ENCODE data around the gene VPS33B.
A peak's percentile ranks its signal among the peaks of the same experiment; 100 is the strongest.
"Not testable (repeated sequence)": the region's sequence is repeated elsewhere in the genome, so short reads cannot be mapped to it uniquely, and the experiment has no call there.

Gene VPS33B

DNA sequence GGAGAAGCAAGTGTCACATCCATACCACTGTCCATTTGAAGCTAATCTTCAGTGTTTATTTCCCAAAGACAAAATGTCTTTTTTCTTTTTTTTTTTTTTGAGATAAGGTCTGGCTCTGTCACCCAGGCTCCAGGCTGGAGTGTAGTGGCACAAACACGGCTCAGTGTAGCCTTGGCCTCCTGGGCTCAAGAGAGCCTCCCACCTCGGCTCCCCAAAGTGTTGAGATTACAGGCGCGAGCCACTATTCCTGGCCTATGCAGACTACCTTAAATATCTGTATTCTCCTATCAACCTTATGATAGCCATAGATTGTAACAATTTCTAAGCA lies 27.7 kb upstream of the VPS33B start:
- no peak overlapping the region for H3K4me3 ChIP-seq (ENCODE audit: low read depth, low read length)
- in situ Hi-C loops (cut with HindIII; ENCODE audit: low sequenced_read_pairs): no loop called here
- TF ChIP-seq, protein P1, sequence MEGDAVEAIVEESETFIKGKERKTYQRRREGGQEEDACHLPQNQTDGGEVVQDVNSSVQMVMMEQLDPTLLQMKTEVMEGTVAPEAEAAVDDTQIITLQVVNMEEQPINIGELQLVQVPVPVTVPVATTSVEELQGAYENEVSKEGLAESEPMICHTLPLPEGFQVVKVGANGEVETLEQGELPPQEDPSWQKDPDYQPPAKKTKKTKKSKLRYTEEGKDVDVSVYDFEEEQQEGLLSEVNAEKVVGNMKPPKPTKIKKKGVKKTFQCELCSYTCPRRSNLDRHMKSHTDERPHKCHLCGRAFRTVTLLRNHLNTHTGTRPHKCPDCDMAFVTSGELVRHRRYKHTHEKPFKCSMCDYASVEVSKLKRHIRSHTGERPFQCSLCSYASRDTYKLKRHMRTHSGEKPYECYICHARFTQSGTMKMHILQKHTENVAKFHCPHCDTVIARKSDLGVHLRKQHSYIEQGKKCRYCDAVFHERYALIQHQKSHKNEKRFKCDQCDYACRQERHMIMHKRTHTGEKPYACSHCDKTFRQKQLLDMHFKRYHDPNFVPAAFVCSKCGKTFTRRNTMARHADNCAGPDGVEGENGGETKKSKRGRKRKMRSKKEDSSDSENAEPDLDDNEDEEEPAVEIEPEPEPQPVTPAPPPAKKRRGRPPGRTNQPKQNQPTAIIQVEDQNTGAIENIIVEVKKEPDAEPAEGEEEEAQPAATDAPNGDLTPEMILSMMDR (IDR thresholded peaks at IDR 0.05; ENCODE audit: low read depth, low read length, missing control alignments): no peak
- no peak for DNase-seq (ENCODE audit: low read depth)

DNA sequence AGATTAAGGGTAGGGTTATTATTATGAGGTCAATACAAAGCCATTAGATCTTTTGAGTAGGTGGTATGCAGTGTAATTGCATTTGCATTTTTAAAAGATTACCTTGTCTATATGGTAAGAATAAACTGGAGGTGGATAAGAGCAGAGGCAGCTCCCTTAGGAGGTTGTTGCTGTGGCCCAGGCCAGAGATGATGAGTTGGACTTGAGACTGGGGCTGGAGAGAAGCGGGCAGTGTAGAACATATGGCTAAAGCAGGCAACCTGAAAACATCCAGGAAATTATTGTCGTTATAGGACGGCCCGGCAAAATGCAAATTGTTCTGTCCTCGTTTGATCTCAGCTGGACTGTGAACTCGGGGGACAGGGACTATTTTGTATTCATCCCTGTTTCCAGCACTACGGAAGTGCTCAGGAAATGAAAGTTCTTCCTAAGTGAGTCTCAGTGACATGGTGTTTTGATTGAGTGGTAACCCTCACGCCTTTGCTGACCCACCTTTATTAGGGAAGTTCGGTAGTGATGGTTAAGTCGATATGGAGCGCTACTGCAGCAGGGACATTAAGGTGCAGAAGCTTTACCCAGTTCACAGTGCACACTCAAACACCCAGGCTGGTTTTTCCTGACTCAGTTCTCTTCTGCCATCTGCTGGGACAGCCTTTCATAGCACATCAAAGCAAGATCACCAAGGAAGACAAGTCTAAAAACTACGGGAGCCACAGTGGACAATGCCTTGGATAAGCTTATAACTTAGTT lies 27.2 kb upstream of the VPS33B start:
- in situ Hi-C loops (cut with HindIII; ENCODE audit: low sequenced_read_pairs): no loop called here
- TF ChIP-seq, protein P1 (IDR thresholded peaks at IDR 0.05; ENCODE audit: low read depth, low read length, missing control alignments): peak; percentile 78
- H3K4me3 ChIP-seq (ENCODE audit: low read depth, low read length): no peak overlapping the region
- peak; percentile 41 for DNase-seq (ENCODE audit: low read depth)

DNA sequence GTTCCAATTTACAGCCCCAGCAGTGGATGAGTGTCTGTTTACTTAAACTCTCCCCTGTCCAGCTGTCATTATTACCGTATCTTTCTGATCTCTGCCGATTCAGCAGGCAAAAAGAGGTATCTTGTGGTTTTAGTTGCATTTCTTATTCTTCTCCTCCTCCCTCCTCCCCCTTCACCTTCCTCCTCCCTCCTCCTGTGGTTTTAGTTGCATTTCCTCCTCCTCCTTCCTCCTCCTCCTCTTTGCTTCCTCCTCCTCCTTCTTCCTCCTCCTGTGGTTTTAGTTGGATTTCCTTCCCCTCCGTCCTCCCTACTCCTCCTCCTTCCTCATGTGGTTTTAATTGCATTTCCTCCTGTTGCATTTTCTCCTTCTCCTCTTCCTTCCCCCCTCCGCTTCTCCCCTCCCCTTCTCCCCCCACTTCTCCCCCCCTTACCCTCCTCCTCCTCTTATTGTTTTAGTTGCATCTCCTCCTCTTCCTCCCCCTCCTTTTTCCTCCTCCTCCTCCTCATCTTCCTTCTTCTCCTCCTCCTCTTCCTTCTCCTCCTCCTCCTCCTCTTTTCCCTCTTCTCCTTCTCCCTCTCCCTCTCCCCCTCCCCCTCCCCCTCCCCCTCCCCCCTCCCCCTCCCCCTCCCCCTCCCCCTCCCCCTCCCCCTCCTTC lies 25.3 kb upstream of the VPS33B start:
- H3K4me3 ChIP-seq (ENCODE audit: low read depth, low read length): no peak overlapping the region
- TF ChIP-seq, protein P1 (IDR thresholded peaks at IDR 0.05; ENCODE audit: low read depth, low read length, missing control alignments): no peak
- no peak for DNase-seq (ENCODE audit: low read depth)
- in situ Hi-C loops (cut with HindIII; ENCODE audit: low sequenced_read_pairs): no loop called here

DNA sequence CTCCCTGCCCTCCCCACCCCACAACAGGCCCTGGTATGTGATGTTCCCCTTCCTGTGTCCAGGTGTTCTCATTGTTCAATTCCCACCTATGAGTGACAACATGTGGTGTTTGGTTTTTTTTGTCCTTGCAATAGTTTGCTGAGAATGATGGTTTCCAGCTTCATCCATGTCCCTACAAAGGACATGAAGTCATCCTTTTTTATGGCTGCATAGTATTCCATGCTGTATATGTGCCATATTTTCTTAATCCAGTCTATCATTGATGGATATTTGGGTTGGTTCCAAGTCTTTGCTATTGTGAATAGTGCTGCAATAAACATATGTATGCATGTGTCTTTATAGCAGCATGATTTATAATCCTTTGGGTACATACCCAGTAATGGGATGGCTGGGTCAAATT lies 23.7 kb upstream of the VPS33B start:
- DNase-seq (ENCODE audit: low read depth); in situ Hi-C loops (cut with HindIII; ENCODE audit: low sequenced_read_pairs): not testable (repeated sequence)

DNA sequence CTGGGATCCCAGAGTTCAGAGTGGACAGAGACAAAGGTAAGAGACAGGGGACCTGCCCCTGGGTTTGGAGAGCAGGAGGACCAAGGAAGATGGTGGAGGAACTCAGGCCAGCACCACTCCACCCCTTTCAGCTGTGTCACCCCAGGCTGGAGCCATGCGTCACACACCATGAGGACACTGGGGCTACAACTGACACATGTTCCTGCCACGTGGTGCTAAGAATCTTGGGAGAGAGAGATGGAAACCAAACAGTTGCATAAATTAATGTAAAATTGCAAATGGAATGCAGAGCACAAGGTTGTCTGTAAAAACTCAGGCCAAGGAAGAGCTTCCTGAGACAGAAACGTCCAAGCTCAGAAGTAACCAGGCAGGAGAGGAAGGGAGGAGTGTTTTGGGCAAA lies 22.7 kb upstream of the VPS33B start:
- TF ChIP-seq, protein P1 (IDR thresholded peaks at IDR 0.05; ENCODE audit: low read depth, low read length, missing control alignments): no peak
- no peak overlapping the region for H3K4me3 ChIP-seq (ENCODE audit: low read depth, low read length)
- in situ Hi-C loops (cut with HindIII; ENCODE audit: low sequenced_read_pairs): no loop called here
- no peak for DNase-seq (ENCODE audit: low read depth)

More for the DNA sequence above, 23.7 kb upstream of the VPS33B start:
- H3K4me3 ChIP-seq (ENCODE audit: low read depth, low read length): not testable (repeated sequence)

DNA sequence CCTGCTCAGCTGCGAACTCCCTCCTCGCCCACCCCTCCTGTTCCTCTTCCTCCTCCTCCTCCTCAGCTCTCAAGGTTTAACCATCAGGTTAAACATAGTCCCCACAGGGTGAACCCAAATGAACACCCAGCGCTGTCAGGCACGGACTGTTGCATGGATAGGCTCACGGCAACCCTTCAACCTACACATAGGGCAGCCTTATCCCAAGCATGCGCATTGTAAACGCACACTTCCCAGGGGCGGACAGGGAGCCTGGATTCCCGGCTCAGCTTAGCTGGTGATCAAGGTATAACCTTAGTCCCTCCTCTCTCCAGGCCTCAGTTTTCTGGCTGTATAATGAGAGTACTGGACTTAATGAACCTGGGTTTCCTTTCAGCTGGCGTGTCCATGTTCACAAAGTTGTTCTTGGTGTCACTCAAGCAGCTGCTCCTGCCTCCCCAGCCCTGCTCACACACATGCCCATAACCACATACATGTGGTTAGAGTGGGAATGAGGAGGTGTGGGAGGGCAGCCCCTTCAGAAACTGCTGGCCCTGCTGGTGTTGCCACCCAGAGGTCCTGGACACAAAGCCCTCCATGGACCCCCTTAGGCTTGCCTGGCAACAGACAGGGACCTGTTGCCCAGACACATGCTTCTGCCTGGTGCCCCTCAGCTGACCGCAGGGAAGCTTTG lies 20.9 kb upstream of the VPS33B start:
- TF ChIP-seq, protein P1 (IDR thresholded peaks at IDR 0.05; ENCODE audit: low read depth, low read length, missing control alignments): no peak
- in situ Hi-C loops (cut with HindIII; ENCODE audit: low sequenced_read_pairs): no loop called here
- H3K4me3 ChIP-seq (ENCODE audit: low read depth, low read length): no peak overlapping the region
- no peak for DNase-seq (ENCODE audit: low read depth)

DNA sequence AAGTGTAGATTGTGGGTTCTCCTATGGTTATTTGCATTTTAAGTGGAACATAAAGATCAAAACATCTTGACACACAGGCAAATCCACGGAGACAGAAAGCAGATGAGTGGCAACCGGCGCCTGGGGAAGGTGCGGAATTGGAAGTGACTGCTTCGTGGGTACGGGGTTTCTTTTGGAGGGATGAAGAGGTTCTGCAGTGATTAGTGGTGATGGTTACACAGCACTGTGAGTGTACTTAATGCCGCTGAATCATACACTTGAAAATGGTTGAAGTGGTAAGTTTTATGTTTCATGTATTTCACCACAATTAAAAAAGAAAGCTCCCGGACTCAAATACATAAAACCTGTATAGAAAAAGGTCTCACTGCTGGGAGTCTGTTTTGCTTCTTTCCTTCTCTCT lies 18.5 kb upstream of the VPS33B start:
- no peak for DNase-seq (ENCODE audit: low read depth)
- TF ChIP-seq, protein P1 (IDR thresholded peaks at IDR 0.05; ENCODE audit: low read depth, low read length, missing control alignments): no peak
- no peak overlapping the region for H3K4me3 ChIP-seq (ENCODE audit: low read depth, low read length)
- in situ Hi-C loops (cut with HindIII; ENCODE audit: low sequenced_read_pairs): no loop called here
